GM19239 (cell line): ENCODE measurements around the gene CNKSR3.

Source experiments
- DNase-seq: peaks from one replicate; pipeline ENCODE4 v3.0.0; 2011; ENCODE audit warnings: low spot score; ENCODE audit not compliant: insufficient read length
- FAIRE-seq: peaks from 2 replicates; lab custom pipeline; 2011; peaks lifted over from hg19 to GRCh38; lab: Jason Lieb, UNC

The CNKSR3 gene

DNA sequence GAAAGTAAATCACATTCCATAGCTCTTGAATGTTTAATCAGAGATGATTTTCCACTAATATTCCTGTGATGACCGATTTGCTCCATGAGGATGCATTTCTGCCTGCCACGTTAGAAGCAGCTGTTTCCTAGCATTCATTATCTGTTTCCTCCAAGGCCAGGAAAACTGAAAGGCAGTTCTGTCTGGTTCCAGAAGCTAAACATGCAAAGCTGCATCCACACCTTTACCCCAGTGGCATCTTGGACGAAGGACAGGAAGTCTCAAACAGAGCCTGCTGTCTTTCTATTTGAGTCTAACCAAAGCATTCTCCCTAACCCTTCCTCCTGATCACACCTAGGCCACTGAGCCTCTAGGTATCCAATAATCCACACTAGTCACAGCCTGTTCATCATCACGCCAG lies 27.6 kb downstream of the CNKSR3 start:
- peak; percentile 60 for FAIRE-seq

DNA sequence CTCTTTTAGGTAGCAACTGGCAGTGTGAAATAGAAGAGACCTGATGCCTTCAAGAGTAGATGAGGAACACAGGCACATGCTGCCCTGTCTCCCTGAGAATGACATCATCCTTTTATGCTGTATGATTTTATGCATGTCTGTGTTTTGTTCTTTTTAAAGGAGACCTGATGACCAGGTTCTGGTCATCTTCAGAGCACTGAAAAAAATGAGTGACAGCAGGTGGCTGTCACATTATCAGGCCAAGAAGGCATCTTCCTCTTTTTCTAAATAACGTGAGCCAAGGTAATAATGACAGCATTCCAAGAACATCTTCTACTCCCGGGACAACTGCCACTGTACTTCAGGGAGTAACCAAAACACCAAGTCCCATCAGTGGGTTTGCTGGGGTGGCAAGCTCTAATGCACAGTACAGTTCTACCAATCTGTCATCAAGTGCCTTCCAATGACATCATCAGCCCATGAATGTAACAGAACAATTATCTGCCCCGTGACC lies 28.9 kb downstream of the CNKSR3 start:
- FAIRE-seq (no peak), DNase-seq (no peak)

More for the DNA sequence above, 27.6 kb downstream of the CNKSR3 start:
- DNase-seq: no peak

DNA sequence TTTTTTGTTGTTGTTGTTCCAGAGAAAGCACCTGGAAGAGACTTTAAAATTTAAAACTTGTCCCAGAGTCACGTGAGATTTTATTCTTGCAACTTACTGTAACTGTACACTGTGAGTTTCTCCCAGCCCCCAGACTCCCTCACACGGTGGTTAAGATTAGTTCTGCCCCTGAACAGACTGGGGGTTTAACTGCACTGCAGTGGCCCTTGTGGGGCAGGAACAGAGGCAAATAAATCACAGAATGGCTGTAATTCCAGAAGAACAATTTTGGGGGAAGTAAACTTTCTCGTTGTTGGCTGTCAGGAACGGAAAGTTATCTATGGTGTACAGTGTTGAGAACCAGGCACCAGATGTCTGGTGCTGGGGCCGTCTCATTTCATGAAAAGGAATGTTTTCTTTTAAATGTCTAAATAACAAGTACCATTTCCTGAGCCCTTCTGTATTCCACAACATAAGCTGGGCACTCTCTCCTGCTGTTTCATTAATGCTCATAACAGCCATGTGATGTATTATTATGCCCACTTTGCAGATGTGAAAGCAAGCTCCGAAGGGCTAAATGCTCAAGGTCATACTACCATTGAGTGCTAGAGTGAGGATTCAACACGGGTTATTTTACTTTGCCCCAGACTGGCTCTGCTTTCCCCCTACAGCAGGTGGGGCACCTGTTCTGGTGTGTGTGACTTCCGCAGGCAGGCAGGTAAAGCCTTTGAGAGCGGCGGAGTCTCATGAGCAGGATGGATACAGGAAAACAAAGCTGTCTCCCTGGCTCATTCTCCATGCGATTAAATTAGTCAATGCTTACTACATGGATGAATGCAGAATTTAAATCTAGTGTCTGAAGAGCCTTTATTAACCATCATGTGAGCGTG lies 30.5 kb downstream of the CNKSR3 start:
- FAIRE-seq (peak; percentile 48), DNase-seq (no peak)

DNA sequence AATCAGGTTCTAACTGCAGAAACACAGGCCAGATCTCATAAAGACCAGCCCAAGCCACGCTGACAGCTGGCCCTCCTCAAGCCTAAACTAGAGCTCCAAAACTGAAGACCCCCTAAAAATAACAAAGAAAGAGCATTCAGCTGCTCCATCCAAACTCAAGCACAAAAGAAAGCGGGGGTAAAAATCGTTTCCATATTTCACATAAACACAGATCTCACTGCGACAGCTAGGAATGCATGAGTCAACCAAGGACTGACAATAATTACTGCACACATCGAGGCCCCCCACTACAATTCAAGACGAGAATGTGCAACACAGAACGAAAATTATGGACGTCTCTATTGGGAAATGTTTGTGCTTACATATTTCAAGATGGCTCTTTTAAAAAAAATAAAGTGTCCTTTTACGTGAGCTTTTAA lies 31.1 kb downstream of the CNKSR3 start:
- FAIRE-seq (no peak), DNase-seq (no peak)

DNA sequence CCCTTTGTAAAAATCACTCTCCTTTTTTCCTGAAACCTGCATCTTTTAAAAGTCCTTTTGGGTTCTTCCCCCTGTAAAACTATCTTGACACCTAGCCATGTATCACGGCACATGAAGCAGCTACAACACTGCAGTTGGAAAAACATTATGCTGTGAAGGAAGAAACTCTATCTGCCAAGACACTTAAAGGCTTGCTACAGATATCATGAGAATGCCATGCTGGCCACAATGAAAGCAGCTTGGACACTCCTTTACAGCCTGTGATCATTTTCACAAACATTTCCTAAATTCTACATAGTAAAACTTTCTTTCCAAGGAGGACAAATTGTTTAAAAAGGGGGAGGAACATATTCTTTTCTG lies 31.8 kb downstream of the CNKSR3 start:
- FAIRE-seq: no peak
- DNase-seq: no peak

DNA sequence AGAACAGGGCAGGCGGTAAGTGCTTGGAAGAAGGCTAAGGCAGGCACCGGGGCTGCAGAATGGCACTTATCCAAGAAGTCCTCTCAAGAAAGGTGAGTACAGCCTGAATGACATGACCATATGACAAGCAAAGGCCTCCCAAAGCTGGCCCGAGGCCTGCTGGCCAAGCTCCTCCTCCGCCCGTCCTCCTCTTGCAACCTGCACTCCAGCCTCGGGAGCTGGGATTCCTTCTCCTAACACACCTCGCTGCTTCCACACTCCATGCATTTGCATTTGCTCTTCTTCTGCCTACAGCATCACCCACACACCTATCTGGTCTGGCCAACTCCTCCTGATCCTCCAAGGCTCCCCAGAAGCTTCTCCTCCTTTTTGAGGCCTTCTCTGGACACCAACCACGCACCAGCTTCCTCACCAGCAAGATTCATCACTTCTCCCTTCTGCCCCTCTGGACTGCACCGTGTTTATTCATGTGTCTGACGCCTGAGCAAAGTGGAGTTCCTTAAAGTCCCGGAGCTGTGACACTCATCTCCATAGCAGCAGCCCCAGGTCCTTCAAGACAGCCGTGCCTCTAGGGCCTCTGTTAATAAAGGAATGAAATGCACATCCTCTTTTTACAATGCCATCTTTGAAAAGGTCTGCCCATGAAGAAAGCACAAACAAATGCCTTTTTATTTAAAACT lies 32.3 kb downstream of the CNKSR3 start:
- FAIRE-seq (no peak), DNase-seq (no peak)

DNA sequence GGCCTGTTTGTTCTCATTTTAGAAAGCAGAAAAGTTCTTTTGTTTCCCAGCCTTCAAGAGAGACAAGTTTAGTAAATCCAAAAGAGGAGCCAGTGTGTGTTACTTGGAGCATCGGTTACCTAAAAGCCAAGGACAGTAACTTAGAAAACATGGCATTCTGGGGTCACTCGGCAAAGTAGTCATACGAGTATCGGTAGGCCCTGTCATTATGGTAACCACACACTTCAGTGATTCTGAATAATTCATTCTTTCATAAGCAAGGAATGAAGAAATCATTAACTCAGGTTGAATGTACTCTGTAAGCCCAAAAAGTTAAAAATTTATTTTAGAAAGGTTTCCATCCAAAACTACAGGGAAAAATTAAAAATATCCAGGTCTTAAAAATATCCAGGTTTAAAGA lies 34.0 kb downstream of the CNKSR3 start:
- DNase-seq (no peak), FAIRE-seq (no peak)

DNA sequence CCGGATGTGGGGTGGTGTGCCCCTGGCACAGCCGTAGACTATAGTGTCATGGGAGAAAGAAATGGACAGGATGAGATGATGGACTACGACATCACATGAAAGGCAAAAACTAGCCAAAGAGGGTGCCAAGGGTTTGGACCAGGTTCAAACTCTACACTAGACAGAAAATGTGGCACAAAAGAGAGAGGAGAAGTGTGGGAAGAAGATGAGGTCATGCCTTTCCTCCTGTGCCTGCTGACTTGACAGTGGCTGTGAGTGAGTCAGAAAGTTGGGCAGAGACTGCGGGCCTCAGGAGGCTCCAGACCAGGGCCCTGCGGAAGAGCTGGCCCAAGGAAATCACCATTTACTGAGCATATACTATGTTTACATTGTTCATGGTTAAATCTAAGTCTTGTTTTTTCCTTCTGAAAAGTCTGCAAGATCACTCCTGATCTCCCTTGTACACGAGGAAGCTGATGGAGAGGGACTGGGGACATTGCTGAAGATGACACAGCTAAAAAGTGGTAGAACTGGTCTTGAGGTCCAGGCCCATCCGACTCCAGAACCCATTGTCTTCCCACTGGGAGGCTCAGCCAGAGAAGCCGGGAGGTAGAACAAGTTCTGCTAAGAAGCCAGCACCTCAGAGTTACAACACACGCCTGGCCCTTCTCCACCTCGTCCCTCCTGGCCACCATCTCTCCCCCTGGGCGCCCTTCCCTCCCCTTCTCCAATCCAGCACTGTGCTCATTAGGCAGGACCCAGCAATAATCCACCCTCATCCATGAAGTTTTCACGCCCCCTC lies 35.6 kb downstream of the CNKSR3 start:
- no peak for DNase-seq
- FAIRE-seq: no peak

DNA sequence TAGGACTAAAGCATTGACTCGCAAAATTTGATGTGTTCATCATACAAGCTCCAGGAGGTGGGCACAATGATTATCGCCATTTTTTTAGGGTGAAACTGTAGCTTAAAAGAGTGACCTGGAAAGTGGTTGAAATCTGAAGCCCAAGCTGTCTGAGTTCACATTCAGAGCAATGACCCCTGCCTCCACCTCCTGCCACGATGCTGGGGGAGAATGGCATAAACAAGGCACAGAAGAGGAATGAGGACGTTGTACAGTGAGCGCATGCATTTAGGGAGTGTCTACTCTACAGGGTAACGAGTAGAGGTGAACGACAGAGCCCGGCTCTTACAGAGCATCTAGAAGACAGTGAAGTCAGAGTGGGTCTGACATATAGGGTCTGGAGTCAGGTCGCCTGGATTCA lies 37.2 kb downstream of the CNKSR3 start:
- no peak for FAIRE-seq

DNA sequence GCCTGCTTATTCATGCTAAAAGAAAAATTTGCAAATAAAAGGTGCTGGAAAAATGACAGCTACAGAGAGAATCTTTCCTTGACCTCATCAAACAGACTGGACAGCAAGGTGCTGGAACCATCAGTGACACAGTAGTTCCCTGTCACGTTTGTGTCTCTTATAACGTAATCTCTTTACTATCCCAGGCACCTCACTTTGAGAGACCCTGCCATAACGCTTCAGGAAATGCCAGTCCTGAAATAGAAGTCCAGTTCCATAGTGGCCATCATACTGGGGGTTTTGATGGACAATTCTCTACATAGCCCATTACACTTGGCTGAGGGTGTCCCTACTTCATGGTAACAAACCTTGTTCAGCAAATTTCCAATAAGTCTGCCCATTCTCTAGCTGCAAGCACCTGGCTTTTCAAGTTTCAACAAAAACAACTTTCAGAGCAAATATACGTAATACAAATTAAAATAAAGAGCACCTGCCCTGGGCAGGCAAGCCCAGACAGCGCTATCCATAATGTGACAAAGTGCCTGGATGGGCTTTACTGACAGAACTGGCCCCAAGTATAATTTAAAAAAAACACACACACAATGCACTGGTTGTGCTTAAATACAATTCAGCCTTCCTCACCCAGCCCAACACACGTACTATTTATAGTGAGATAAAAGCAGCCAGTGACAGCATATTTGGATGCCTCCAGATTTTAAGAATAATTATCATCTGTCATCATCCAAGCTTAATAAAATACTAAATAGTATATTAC lies 38.7 kb downstream of the CNKSR3 start:
- DNase-seq: no peak
- no peak for FAIRE-seq

More for the DNA sequence above, 37.2 kb downstream of the CNKSR3 start:
- DNase-seq: no peak

DNA sequence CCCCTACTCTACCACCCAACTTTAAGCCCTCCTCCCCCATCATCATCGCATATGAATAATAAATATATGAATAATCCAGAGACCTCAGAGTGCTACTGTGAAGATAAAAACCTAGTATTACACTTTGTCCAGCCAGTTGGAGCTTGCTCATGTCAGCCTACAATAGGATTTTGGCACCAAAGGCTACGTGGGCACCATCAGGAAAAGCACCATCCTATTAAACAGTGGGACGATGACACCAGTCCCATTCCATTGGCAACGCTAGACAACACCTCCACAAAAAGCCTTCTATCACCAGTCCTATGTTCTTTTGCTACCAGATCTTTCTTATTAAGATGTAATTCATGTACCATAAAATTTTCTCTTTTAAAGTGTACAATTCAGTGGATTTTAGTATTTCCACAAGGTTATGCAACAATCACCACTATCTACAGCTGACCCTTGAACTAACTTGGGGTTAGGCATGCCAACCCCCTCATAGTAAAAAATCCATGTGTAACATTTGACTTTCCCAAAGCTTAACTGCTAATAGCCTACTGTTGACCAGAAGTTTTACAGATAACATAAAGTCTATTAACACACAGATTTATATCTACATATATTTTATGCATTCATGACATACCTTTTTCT lies 41.1 kb downstream of the CNKSR3 start:
- no peak for FAIRE-seq
- DNase-seq: no peak

DNA sequence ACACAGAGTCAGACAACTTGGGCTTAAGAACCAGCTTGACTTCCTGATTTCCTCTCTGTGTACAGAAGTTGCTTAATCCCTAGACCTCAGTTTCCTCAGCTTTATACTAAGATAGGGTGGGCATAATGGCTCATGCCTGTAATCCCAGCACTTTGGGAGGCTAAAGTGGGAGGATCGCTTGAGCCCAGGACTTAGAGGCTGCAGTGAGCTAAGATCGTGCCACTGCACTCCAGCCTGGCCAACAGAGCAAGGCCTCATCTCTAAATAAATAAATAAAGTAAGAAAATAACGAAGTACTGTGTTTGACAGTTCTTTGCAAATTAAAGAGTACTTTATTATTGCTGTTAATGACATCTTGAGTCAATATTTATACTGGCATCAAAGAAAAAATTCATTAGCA lies 41.7 kb downstream of the CNKSR3 start:
- FAIRE-seq: no peak
- DNase-seq: no peak

DNA sequence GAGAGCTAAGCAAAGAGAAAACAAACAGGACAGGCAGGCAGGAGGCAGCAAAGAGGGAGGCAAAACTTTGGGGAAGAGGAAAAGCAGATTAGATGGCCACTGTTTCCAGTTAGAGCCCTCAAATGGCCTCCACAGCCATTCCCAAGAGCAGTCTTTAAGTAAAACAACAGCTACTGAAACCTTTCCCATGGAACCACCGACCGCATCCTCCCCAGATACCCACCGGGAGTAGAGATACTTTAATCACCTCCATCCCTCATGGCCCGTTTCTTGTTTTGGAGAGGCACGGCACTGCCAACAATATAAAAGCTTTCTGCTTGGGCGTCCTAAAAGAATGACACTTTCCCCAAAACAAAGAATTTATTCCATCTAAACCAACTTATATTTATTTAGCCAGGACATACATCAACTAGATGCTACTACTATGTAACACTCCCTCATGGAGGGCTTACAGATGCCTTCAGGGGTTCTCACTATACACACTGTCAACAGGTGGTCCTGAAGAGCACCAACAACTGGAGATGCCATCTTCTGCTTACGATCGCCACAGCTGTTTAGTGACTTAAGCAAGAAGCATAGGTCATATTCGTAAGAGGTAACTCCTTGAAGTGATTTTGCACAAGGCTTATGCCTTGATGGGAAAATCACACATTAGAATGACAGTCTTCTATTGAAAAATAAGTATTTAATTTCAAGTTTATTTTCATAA lies 43.4 kb downstream of the CNKSR3 start:
- no peak for FAIRE-seq
- DNase-seq: no peak

DNA sequence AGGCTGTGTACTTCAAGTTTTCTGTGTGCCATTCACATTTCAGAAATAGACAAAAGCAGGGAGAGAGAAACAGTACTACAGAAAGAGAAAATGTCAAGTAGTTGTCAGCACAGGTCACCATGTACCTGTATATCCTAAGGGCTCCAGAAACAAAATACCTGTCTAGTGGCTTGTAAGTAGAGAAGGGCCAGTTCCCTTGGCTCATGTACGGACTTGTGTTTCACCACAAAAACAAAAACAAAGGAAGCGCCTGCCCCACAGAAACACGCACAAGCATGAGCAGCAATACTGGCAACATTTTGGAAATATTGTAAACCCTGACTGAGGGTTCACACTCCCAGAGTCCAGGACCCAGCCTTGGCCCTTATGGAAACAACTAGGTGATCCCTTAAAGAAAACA lies 44.3 kb downstream of the CNKSR3 start:
- DNase-seq (no peak), FAIRE-seq (no peak)

DNA sequence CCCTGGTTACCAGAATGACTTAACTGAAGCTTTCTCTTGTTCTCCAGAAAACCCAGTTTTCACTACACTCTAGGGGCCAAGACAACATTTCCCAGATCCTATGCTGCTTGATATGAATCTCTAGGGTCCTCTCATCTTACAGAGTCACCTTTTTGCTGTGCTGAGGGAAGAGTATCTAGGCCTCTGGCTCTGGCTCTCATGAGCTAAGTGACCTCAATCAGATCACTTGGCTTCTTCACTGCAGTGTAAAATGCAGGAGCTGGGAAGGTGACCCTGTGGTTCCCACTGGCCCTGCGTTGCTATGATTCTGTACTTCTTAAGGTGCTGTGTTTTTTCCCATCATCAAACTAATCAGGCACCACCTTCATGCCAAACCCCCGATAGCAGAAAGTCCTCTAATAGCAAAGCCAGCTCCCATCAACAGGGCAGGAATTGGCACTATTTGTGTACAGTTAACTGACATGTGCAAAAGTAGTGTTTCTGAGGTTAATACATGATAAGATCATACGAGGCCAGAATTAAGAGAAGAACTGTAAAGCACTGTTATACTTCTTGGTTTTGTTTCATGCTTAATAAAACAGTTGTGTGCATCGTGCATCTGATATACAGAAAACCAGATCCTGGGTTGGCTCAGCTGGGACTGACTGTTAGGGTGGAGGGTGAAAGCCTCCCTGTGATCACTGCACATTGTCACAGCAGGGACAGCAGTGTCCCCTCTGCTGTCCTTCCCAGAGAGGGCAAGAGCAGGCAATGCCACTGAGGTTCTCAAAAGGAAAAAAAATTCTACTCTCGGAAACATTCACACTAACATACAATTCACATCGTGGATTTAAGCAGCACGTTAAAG lies 46.7 kb downstream of the CNKSR3 start:
- FAIRE-seq (no peak), DNase-seq (no peak)

DNA sequence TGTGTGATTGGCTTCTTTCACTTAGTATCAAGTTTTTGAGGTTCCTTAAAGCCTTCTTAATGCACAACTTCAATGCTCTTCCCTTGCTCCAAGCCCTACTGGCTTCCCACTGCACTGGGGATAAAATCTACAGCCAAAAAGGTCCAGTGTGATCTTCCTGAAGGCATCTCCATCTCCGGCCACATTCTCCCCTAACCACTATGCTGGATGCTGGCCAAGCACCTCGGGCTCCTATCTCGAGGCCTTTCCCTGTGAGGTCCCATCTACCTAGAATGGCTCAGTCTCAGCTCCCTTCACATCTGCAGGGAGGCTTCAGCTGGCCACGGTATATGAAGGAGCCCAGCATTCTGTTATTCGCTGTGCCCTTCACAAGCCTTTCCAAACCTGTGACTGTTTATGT lies 48.1 kb downstream of the CNKSR3 start:
- no peak for FAIRE-seq
- DNase-seq: no peak

DNA sequence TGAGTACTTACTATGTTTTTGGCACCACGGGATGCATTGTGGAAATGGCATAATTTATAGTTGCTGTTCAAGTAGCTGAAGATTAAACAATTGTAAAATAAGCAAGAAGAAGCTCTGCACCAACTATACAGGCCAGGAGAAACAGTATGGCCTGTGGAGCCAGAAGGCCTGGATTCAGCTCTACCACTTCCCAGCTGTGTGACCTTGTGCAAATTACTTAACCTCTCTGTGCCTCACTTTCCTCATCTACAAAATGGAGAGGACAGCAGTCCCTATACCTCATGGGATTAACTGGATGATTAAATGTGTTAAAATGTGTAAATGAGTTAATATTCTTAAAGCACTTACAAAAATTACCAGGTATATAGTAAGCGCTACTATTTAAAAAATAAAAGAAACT lies 49.1 kb downstream of the CNKSR3 start:
- DNase-seq (no peak), FAIRE-seq (no peak)
